Stimulated activated naive CD8-positive, alpha-beta T cell treated with anti-CD3 and anti-CD28 coated beads, Interleukin-15, Interleukin-2, amounts not matched to agents 100 U/mL and 50 U/mL, for 24 hours (primary cell): ENCODE measurements around the gene ME1.
A peak's percentile ranks its signal among the peaks of the same experiment; 100 is the strongest.
"Not testable (repeated sequence)": the region's sequence is repeated elsewhere in the genome, so short reads cannot be mapped to it uniquely, and the experiment has no call there.

Source experiments
- ATAC-seq: fragments of 150-1000 bp; cut with Tn5 transposase; one replicate; pipeline ENCODE4 v1.10.0; 2021
- DNase-seq: peaks from one replicate; pipeline ENCODE4 v3.0.0; 2021

ME1 gene

DNA sequence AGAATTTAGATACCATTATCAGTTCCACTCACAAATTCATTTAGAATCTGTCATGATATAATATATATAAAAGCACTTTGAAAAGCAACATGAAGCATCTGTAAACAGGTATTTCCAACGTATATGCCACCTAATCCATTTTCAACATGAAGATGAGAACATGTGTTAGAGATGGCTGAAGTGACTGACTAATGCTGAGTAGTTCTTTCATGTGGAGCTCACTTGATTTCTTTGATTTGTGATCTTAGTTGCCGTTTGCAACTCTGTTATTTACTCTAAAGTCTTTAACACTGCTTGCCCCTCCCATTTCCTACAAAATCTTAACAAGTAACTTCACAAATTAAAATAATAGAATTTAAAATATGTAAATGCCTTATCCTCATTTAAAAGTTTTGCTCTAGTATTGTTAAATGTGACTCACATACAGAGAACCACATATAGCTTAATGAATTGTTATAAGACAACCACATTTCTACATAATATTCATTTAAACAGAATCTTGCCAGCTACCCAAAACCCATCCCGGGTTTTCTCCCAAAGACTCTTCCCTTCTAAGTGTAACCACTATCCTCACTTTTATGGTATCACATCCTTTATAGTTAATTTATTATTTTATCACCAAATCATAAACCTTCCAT is 78.3 kb downstream of the ME1 start:
- ATAC-seq (no peak), DNase-seq (no peak)

DNA sequence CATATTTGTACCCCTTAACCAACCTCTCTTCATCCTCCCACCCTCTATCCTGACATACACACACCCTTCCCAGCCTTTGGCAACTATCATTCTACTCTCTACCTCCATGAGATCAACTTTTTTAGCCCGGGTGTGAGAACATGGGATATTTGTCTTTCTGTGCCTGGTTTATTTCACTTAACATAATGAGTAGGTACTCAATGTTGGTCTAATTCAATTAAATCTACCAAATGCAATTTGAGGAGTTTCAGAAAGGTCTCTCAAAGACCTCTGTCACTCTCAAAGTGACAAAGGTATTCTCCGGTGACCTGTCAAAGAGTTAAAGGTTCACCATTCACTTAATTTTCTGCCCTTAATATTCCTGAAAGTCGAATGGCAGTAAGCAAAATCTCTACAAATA is 87.7 kb downstream of the ME1 start:
- no peak for DNase-seq
- ATAC-seq, result no peak

GRCh38 chr6:83341765-83342164 is 89.1 kb downstream of the ME1 start:
- DNase-seq, result no peak
- no peak for ATAC-seq

- DNase-seq, ATAC-seq: not testable (repeated sequence)
Observed at GRCh38 chr6:83333916-83334315, 96.9 kb downstream of the ME1 start.

GRCh38 chr6:83333500-83333899 is 97.4 kb downstream of the ME1 start:
- DNase-seq, result no peak
- ATAC-seq, result no peak

DNA sequence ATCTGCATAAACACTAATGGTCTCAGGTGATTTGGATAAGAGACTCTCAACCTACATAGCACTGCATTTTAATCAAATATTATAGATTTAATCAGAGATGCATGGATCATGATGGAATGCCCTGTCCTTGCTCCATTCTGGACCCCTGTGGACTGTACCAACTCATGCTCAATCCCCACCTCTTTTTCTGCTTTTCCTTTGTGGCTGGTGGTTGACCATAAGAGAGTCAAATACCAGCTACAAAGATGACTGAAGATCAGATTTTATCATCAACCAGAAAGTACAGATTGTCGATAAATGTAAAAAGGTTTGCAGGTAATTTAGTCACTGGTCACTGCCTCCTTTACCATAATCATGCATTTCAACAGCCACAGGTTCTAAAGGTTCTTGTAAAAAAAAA is 116.2 kb downstream of the ME1 start:
- no peak for DNase-seq
- ATAC-seq, result no peak

- DNase-seq (no peak), ATAC-seq (no peak)
Observed at GRCh38 chr6:83313882-83314281, 117.0 kb downstream of the ME1 start.

- DNase-seq (no peak), ATAC-seq (no peak)
Observed at GRCh38 chr6:83311231-83311630, 119.6 kb downstream of the ME1 start.

DNA sequence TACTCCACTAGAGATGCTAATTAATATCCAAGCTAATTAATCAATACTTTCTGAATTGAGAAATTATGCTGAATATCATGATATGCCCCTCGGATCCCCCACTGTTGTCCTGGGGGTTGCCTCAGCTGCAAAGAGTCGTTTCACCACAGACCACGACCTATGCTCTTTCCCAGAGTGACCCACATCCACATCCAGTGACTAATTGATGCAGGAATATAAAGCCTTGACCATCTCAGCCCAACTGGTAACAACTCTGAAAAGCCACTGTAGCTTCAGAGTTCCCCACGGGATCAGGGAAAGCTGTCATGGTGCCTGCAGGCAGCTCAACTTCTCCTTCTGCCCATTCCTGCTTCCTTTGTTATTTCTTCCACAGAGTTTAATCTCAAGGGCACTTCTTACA is 120.8 kb downstream of the ME1 start:
- no peak for DNase-seq
- no peak for ATAC-seq

GRCh38 chr6:83309344-83309743 is 121.5 kb downstream of the ME1 start:
- no peak for ATAC-seq
- DNase-seq, result no peak

- DNase-seq, result no peak
- no peak for ATAC-seq
Observed at GRCh38 chr6:83308833-83309232, 122.0 kb downstream of the ME1 start.

DNA sequence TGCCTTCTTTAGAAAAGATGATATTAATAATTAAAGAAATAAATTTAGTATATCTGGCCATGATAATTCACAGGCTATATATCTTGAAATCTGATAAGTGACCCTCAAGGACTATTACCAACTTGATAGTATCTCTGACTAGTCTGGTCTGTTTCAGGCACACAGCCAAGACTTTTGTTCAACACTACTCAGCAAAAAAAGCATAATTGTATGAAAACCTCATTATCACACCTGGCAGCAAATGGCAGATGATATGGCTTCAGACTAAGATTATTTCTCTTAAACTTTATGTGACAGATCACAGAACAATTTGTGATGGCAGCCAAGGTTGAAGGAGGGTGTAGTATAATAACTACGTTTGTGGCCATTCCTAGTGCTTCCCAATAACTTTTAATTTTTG is 123.0 kb downstream of the ME1 start:
- ATAC-seq, result no peak
- DNase-seq, result no peak

- ATAC-seq (no peak), DNase-seq (no peak)
Observed at GRCh38 chr6:83303426-83303825, 127.4 kb downstream of the ME1 start.

DNA sequence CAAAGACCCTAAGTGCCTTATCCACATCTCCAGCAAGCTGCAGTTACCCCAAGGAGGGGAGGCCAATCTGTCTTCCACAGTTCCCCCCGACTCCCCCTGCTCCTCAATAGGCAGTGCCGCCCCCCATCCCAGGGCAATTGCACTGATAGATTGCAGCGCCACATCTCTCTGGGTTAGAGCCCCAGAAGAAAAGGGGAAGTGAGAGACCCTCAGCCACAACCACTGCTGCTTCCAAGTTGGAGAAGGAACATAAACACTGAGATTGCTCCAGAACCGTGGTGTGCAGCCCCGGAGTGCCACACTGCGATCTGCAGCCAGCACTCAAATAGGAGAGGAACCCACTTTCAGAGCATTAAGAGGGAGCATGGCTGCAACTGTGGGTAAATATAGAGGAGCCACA is 136.2 kb downstream of the ME1 start:
- DNase-seq, result no peak
- ATAC-seq, result no peak

GRCh38 chr6:83292900-83293843 is 137.7 kb downstream of the ME1 start:
- ATAC-seq, result peak; percentile 80
- no peak for DNase-seq

DNA sequence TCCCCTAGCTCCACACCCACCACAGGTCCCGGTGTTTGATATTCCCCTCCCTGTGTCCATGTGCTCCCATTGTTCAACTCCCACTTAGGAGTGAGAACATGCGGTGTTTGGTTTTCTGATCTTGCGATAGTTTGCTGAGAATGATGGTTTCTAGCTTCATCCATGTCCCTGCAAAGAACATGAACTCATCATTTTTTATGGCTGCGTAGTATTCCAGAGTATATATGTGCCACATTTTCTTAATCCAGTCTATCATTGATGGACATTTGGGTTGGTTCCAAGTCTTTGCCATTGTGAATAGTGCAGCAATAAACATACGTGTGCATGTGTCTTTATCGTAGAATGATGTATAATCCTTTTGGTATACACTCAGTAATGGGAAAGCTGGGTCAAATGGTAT is 143.6 kb downstream of the ME1 start:
- ATAC-seq, DNase-seq: not testable (repeated sequence)

DNA sequence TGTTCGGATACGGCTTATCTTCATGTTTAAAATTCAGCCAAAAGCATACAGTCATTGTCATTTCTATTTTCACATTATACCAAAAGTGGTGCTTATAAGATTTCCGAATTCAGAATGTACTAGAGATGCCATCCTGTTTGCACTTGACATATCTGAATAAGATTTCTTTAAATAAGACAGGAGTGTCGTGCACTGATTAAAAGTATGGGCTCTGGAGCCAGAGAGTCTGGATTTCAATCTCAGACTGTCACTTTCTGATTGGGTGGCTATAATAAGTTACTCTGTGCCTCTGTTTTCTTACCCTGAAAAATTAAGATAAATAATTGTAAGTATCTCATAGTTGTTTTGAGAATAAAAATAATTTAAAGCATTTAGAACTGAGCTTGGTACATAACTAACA is 144.9 kb downstream of the ME1 start:
- ATAC-seq, result no peak
- DNase-seq, result no peak

GRCh38 chr6:83273596-83273995 is 157.3 kb downstream of the ME1 start:
- ATAC-seq, result no peak

DNA sequence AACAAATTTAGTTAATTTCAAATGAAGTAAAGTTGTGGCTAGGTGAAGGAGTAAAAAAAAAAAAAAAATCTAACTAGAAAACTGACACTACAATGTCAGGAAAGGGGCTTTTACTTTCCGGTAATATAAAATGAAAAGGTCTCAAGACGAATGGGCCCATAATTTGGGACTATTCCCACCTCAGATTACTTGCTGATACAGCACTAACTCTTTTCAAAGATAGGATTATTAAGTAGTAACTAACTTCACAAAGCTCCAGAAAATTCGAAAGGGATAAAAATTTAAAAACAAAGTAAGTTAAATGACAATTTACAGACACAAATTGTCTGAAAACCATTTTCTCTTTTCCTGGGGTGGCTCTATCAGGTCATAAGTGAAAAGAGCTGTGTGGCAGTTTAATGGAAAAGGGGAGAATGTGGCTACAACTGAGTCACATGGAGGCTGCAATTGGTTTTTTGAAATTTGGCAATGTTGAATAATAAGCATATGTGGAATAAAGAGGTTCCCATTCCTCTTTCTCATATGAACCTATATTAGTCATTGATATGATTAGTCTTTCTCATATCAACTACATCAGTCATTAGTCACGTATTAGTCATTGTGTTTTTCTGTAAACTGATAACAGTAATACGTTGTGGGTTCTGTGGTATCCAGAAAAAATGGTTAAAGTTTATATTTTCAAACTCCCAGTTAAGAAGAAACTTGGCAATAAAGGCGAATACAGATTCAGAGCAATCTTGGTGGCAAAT is 159.7 kb downstream of the ME1 start:
- DNase-seq, result no peak
- ATAC-seq, result peak; percentile 46

More at GRCh38 chr6:83273596-83273995, 157.3 kb downstream of the ME1 start:
- no peak for DNase-seq

DNA sequence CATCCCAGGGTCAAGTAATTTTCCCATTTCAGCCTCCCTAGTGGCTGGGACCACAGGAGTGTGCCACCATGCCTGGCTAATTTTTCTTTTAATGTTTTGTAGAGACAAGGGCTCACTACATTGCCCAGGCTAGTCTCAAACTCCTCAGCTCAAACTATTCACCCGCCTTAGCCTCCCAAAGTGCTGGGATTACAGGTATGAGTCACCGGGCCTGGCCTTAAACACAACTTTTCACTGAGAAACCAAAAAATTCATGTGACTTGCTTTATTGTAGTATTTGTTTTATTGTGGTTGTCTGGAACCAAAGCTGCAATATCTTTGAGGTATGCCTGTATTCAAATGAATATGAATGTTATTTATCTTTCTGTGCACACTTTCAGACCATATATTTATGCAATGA is 165.5 kb downstream of the ME1 start:
- ATAC-seq (no peak), DNase-seq (no peak)

DNA sequence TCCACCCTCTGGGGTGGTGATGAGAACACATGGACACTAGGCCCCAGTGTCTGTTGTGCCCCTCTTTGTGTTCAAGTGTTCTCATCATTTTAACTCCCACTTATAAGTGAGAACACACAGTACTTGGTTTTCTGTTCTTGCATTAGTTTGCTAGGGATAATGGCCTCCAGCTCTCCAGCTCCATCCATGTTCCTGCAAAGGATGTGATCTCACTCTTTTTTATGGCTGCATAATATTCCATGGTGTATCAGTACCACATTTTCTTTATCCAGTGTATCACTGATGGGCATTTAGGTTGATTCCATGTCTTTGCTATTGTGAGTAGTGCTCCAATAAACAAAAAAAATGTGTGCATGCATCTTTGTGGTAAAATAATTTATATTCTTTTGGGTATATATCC is 170.3 kb downstream of the ME1 start:
- no peak for ATAC-seq
- no peak for DNase-seq

DNA sequence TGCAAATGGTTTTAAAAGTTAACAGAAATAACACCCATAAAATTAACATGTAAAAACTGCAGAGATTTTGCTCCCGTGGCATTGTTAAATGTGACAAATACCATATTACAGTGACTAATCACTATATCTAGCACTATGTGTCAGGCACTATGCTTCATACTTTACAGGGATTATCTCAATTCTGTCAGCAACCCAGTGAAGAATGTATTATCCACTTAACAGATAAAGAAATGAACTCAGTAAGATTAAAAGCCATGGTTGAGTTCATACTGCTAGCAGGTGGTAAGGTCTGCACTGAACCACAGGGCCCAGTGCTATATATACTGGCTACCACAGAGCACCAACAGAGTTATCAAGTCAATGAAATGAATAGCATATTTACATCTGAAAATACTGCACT is 172.3 kb downstream of the ME1 start:
- no peak for ATAC-seq
- DNase-seq, result no peak

DNA sequence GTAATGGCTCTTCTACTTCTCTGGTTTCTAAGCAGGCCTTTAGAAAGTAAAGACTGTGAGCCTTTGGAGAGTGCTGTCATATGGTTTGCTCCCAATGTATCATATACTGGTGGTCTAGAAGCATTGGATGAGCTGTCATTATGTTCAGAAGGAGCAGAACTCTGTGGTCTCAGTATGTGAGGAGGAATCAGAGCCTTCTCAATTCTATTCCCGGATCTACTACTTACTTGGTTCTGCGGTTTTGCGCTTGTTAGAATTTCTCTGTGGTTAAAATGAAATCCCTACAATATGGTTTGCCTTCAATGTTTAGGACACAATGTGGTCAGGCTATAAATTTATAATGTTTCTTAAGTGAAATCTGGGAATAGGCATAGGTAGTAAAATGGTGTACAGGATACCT is 173.1 kb downstream of the ME1 start:
- DNase-seq (no peak), ATAC-seq (no peak)
